ENCODE measurements around the gene TRABD2B. TPM values are rescaled to one million over a fixed set of nuclear protein-coding genes. Genes with fewer than 3 reads are reported as not detected.

Gene TRABD2B
- total and polyA plus RNA-seq, 2 of the 4 experiments (the other 2 are of a cell fraction), result not detected

- H3K27me3 ChIP-seq (ENCODE audit: control insufficient read depth, insufficient read depth, low read length), result no peaks in the 10 kb centered on the region
- no peaks in the 10 kb centered on the region for H3K79me1 ChIP-seq (ENCODE audit: low read depth in 1 of 2, low read length in 2 of 2)
- H2AFZ ChIP-seq (replicated peaks; ENCODE audit: low read length, poor library complexity), result no peak overlapping the region
- no peak overlapping the region for H2BK5ac ChIP-seq (ENCODE audit: low read depth, low read length, poor library complexity, severe bottlenecking)
- WGBS, 2 experiments (ENCODE audit: extremely low coverage in 2 of 2, insufficient read length in 1 of 2), result 43% methylated on average over 5 of the region's 6 CpGs; no CpG with 5 or more reads in 1 of the 2 experiments
- H4K91ac ChIP-seq (ENCODE audit: insufficient read depth, low read depth, low read length), result no peak overlapping the region
- H3K27ac ChIP-seq (ENCODE audit: insufficient read depth, low read length), result no peak overlapping the region
- intact Hi-C loops (cut with micrococcal nuclease) (no loop called here), dilution Hi-C loops (cut with HindIII; ENCODE audit: low sequenced_read_pairs, unreplicated experiment) (no loop called here), in situ Hi-C loops (cut with MboI; ENCODE audit: low sequenced_read_pairs) (no loop called here)
- no peak for TF ChIP-seq BHLHE40 (IDR thresholded peaks at IDR 0.05; ENCODE audit: low read depth, low read length)
- no peak for TF ChIP-seq MAFK (IDR thresholded peaks at IDR 0.05; ENCODE audit: low read depth, low read length)
- no peak for TF ChIP-seq RCOR1 (IDR thresholded peaks at IDR 0.05; ENCODE audit: insufficient replicate concordance, low read length)
- no peak for TF ChIP-seq RAD21 (IDR thresholded peaks at IDR 0.05; ENCODE audit: low read length)
- no peak overlapping the region for H2BK15ac ChIP-seq (ENCODE audit: low read depth, low read length)
- H3K23ac ChIP-seq (ENCODE audit: low read depth, low read length), result no peak overlapping the region
- H4K8ac ChIP-seq (ENCODE audit: low read depth in 2 of 2, low read length in 2 of 2), result no peak overlapping the region
- no peak overlapping the region for H2BK20ac ChIP-seq (ENCODE audit: low read depth, low read length)
- H3K56ac ChIP-seq (ENCODE audit: extremely low read depth, insufficient read depth, low read length), result no peak overlapping the region
- H3K9me3 ChIP-seq (ENCODE audit: control insufficient read depth, insufficient read depth, low read length), result no peaks in the 10 kb centered on the region
- no peak overlapping the region for H3K18ac ChIP-seq (ENCODE audit: low read depth, low read length)
- no peak overlapping the region for H3K9ac ChIP-seq (ENCODE audit: low read depth, low read length)
- no peaks in the 10 kb centered on the region for H3K4me1 ChIP-seq (ENCODE audit: control insufficient read depth, insufficient read depth, low read length)
- no TSS peak for BruUV-seq (replicated peaks)
- no peaks in the 10 kb centered on the region for H3K9me1 ChIP-seq (ENCODE audit: insufficient read depth, low read length)
- H3K4me2 ChIP-seq (ENCODE audit: low read depth, low read length), result no peak overlapping the region
- no peak overlapping the region for H3K4ac ChIP-seq (ENCODE audit: low read depth, low read length)
- no peak overlapping the region for H3K4me3 ChIP-seq (ENCODE audit: insufficient read depth, low read depth, low read length)
- H2AK5ac ChIP-seq (ENCODE audit: low read depth, low read length), result no peak overlapping the region
- H4K20me1 ChIP-seq (ENCODE audit: insufficient read depth, low read length), result no peaks in the 10 kb centered on the region
- ATAC-seq (ENCODE audit: low read depth) (no peak), DNase-seq (no peak)
- ChIA-PET POLR2A (ENCODE audit: unreplicated experiment) (no interaction called here), CTCF (no interaction called here)
- no peak overlapping the region for H2AK9ac ChIP-seq (replicated peaks; ENCODE audit: low read depth, low read length, poor library complexity)
- H3K14ac ChIP-seq (replicated peaks; ENCODE audit: low read depth, low read length), result no peak overlapping the region
- H4K5ac ChIP-seq (ENCODE audit: low read depth, low read length), result no peak overlapping the region
- H3K36me3 ChIP-seq (ENCODE audit: control insufficient read depth, insufficient read depth, low read length), result no peaks in the 10 kb centered on the region
- no peak overlapping the region for H2BK120ac ChIP-seq (ENCODE audit: low read depth, low read length)
Observed at GRCh38 chr1:47843059-47843458, 154.1 kb downstream of the TRABD2B start.
